ENCODE measurements around the gene DAG1. TPM values are rescaled to one million over a fixed set of nuclear protein-coding genes. Genes with fewer than 3 reads are reported as not detected.
A peak's percentile ranks its signal among the peaks of the same experiment; 100 is the strongest.

The DAG1 gene
- total RNA-seq, 1 experiment from 2014 or later: 111 TPM

DNA sequence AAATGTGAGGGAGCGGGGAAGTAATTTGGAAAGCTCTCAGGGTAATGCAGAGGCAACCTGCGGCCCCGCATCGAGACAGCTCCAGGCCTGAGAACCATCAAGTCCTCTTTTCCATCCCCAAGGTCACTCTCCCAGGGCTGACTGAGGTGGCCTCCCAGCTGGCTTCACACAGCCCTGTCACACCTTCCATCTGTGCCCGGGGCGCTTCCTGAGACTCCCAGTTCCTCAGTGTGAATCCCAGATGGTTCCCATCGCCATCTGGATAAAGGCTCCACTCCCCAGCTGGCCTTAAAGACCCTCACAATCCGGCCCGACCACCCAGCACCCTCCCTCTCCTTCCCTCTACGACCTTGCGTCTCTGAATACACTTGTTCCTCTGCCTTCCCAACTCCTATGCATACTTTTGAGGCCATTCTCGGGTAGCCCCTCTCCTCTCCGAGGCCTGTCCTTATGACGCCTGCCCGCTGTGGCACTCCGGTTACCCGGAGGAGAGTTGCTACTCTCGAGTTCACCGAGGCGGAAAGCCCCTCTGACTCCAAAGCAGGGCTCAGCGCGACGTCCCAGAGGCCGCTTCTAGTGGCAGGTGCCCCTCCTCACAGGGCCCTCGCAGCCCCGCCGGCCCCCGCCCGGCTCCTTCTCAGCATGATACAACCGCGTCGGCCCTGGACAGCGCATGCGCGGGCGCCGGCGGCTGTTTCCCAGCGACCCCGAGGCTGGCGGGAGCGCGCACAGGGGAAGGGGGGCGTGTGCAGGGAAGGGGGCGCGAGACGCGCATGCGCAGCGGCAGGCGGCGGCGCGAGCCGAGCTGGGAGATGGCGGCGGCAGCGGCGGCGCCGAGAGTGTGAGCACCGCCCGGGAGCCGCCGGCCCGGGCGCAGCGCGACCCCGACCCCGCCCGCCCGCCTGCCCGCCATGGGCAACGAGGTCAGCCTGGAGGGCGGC lies 83.9 kb downstream of the DAG1 start, which contains the start of gene BSN:
TSS of gene BSN (plus strand) at position 786 of the 941 bp plus-strand sequence. CDS start at position 912, 126 bp downstream.
- peak; percentile 82 for ATAC-seq
- H3K4me1 ChIP-seq (ENCODE audit: insufficient read depth, low read length): peaks cover 15% of the 10 kb centered on the region
- H3K9me2 ChIP-seq (replicated peaks; ENCODE audit: low read length): no peaks in the 10 kb centered on the region
- H4K20me1 ChIP-seq (ENCODE audit: low read length): no peaks in the 10 kb centered on the region
- ChIA-PET CTCF (interaction anchor here (0.6 to 1.0 kb wide), 2 partner anchors 14 to 1072 kb away, joined by 6 to 11 read pairs; no protein-coding TSS in a partner anchor), POLR2A (ENCODE audit: unreplicated experiment) (interaction anchor here (0.6 kb wide), 1 partner anchor 64 kb away, joined by 3 read pairs; no protein-coding TSS in a partner anchor)
- peak within 1 kb of the TSS; percentile 97 for H3K4me2 ChIP-seq (ENCODE audit: low read length)
- no peak within 1 kb of the TSS for H3K27ac ChIP-seq (ENCODE audit: low read length)
- TF ChIP-seq EZH2phosphoT487 (IDR thresholded peaks at IDR 0.05; ENCODE audit: borderline replicate concordance, low read length) (no peak), EZH2 (IDR thresholded peaks at IDR 0.05; ENCODE audit: low read length, unreplicated experiment) (no peak)
- TF ChIP-seq, protein P1, sequence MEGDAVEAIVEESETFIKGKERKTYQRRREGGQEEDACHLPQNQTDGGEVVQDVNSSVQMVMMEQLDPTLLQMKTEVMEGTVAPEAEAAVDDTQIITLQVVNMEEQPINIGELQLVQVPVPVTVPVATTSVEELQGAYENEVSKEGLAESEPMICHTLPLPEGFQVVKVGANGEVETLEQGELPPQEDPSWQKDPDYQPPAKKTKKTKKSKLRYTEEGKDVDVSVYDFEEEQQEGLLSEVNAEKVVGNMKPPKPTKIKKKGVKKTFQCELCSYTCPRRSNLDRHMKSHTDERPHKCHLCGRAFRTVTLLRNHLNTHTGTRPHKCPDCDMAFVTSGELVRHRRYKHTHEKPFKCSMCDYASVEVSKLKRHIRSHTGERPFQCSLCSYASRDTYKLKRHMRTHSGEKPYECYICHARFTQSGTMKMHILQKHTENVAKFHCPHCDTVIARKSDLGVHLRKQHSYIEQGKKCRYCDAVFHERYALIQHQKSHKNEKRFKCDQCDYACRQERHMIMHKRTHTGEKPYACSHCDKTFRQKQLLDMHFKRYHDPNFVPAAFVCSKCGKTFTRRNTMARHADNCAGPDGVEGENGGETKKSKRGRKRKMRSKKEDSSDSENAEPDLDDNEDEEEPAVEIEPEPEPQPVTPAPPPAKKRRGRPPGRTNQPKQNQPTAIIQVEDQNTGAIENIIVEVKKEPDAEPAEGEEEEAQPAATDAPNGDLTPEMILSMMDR (conservative IDR thresholded peaks at IDR 0.05; ENCODE audit: low read depth, low read length): no peak
- no peaks in the 10 kb centered on the region for H3F3A ChIP-seq (ENCODE audit: low read length, unreplicated experiment)
- TSS peak; percentile 74 for BruUV-seq (replicated peaks)
- H2AFZ ChIP-seq (ENCODE audit: low read length): peak within 1 kb of the TSS; percentile 97
- intact Hi-C loops (cut with micrococcal nuclease): loop anchor here (1.0 kb wide), 1 partner anchor 15 kb away; no protein-coding TSS in a partner anchor
- no peaks in the 10 kb centered on the region for H3K79me2 ChIP-seq (ENCODE audit: low read length)
- no peaks in the 10 kb centered on the region for H3K36me3 ChIP-seq (ENCODE audit: low read depth, low read length)
- peaks cover 14% of the 10 kb centered on the region; the same call in 1 of the 2 replicates for H3K27me3 ChIP-seq (ENCODE audit: low read length)
- peak within 1 kb of the TSS; percentile 80 for H3K4me3 ChIP-seq (ENCODE audit: low read length)
- no peaks in the 10 kb centered on the region for H3K9me3 ChIP-seq (ENCODE audit: low read length)
- DNase-seq: peak; percentile 91
- peak within 1 kb of the TSS; percentile 79 for H3K9ac ChIP-seq (ENCODE audit: low read length)

DNA sequence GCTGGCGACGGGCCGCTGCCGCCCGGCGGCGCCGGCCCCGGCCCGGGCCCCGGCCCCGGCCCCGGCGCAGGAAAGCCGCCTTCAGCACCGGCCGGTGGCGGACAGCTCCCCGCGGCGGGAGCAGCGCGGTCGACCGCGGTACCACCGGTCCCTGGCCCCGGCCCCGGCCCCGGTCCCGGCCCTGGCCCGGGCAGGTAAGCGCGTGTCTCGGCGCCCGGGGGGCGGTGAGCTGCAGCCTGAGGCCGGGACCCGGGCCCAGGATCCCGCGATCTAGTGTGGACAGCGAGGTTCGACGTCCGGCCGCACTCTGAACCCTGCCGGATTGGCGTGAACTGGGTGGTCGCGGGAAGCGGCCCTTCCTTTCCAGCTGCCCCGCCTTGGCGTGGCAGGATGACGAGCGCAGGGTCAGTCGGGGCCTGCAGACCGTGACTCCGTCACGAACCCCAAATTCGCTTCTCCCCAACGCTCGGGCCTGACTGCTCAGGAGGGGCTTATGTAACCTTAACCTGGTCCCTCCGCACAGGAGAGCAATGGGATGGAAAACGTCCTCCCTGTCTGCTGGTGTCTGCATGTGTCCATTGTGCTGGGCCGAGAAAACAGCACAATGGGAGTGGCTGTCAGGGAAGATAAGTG lies 84.7 kb downstream of the DAG1 start:
- Histone ChIP-seq H3K27ac (ENCODE audit: low read length) (no peak overlapping the region), H2AFZ (ENCODE audit: low read length) (no peak overlapping the region), H3K9me2 (replicated peaks; ENCODE audit: low read length) (no peaks in the 10 kb centered on the region), H3K79me2 (ENCODE audit: low read length) (no peaks in the 10 kb centered on the region), H3K4me1 (ENCODE audit: insufficient read depth, low read length) (peaks cover 15% of the 10 kb centered on the region), H3K9ac (ENCODE audit: low read length) (no peak overlapping the region), H3K9me3 (ENCODE audit: low read length) (no peaks in the 10 kb centered on the region), H4K20me1 (ENCODE audit: low read length) (no peaks in the 10 kb centered on the region), H3K27me3 (ENCODE audit: low read length) (peaks cover 20% of the 10 kb centered on the region; the same call in 1 of the 2 replicates), H3K36me3 (ENCODE audit: low read depth, low read length) (no peaks in the 10 kb centered on the region), H3K4me3 (ENCODE audit: low read length) (peak overlapping the region; percentile 58), H3F3A (ENCODE audit: low read length, unreplicated experiment) (no peaks in the 10 kb centered on the region), H3K4me2 (ENCODE audit: low read length) (peak overlapping the region; percentile 83)
- BruUV-seq (replicated peaks): no TSS peak
- TF ChIP-seq, protein P1 (conservative IDR thresholded peaks at IDR 0.05; ENCODE audit: low read depth, low read length): no peak
- TF ChIP-seq EZH2phosphoT487 (IDR thresholded peaks at IDR 0.05; ENCODE audit: borderline replicate concordance, low read length) (no peak), EZH2 (IDR thresholded peaks at IDR 0.05; ENCODE audit: low read length, unreplicated experiment) (no peak)
- intact Hi-C loops (cut with micrococcal nuclease): loop anchor here (1.0 kb wide), 1 partner anchor 15 kb away; no protein-coding TSS in a partner anchor
- DNase-seq (peak; percentile 59), ATAC-seq (peak; percentile 84)
- CTCF ChIA-PET: interaction anchor here (0.6 to 1.0 kb wide), 2 partner anchors 15 to 1073 kb away, joined by 6 to 11 read pairs; no protein-coding TSS in a partner anchor
- POLR2A ChIA-PET (ENCODE audit: unreplicated experiment): interaction anchor here (0.6 kb wide), 1 partner anchor 63 kb away, joined by 3 read pairs; no protein-coding TSS in a partner anchor

All from PC-3 (cell line).